Suprapubic skin (tissue), 4 donors: ENCODE data around the gene RCN2.

Source experiments
- CTCF ChIP-seq, 2 donors: fragments of 200-600 bp in 1 of 2; fragments of 450-650 bp in 1 of 2; sonication (generic) in 1 of 2; IDR thresholded peaks; one replicate each; pipeline ENCODE4 v1.5.1; 2016 to 2019; ENCODE audit warnings: antibody characterized with exemption in 2 of 2, mild to moderate bottlenecking in 1 of 2, moderate library complexity in 1 of 2
- EP300 ChIP-seq: sonication (generic); formaldehyde crosslinking; IDR thresholded peaks from one replicate; pipeline ENCODE4 v1.6.1; 2017; ENCODE audit warnings: antibody characterized with exemption
- POLR2A ChIP-seq, 2 donors: fragments of 450-650 bp; IDR thresholded peaks; one replicate each; pipeline ENCODE4 v1.6.1; 2017; ENCODE audit warnings: antibody characterized with exemption in 2 of 2, mild to moderate bottlenecking in 2 of 2, moderate library complexity in 2 of 2
- POLR2AphosphoS5 ChIP-seq, 3 donors: sonication (generic); formaldehyde crosslinking; IDR thresholded peaks; one replicate each; pipeline ENCODE4 v1.6.1; 2017; ENCODE audit warnings: antibody characterized with exemption in 3 of 3

GRCh38 chr15:76976141-76976540, 44.6 kb downstream of the RCN2 start:
- TF ChIP-seq POLR2A (IDR thresholded peaks at IDR 0.05) (no peak), POLR2AphosphoS5 (IDR thresholded peaks at IDR 0.05) (no peak), CTCF (IDR thresholded peaks at IDR 0.05) (no peak), EP300 (no peak)
